NB4 (cell line): ENCODE results near the gene ZNF500.

Experiments
- DNase-seq: peaks from one replicate; pipeline ENCODE4 v3.0.0; 2010; ENCODE audit warnings: low read depth
- H3K4me3 ChIP-seq: one replicate; pipeline ENCODE4 v1.5.1; 2011; ENCODE audit warnings: mild to moderate bottlenecking, low read depth, low read length, moderate library complexity
- CTCF ChIP-seq: IDR thresholded peaks from one replicate; pipeline ENCODE4 v1.5.1; 2012; ENCODE audit warnings: low read depth, low read length
- MAX ChIP-seq: IDR thresholded peaks from 2 replicates; pipeline ENCODE4 v1.6.1; 2011; ENCODE audit warnings: low read depth, low read length
- MYC ChIP-seq: IDR thresholded peaks from 2 replicates; pipeline ENCODE4 v1.6.1; 2011; ENCODE audit warnings: low read depth, low read length
- POLR2A ChIP-seq: IDR thresholded peaks from 2 replicates; pipeline ENCODE4 v1.6.1; 2011; ENCODE audit warnings: mild to moderate bottlenecking; ENCODE audit not compliant: insufficient read length; ENCODE audit errors: extremely low read depth

The ZNF500 gene

GRCh38 chr16:4704491-4704890 is 62.5 kb downstream of the ZNF500 start:
- DNase-seq, result no peak
- TF ChIP-seq CTCF (no peak), POLR2A (no peak), MAX (no peak), MYC (no peak)
- no peak overlapping the region for H3K4me3 ChIP-seq

GRCh38 chr16:4703906-4704305 is 63.1 kb downstream of the ZNF500 start:
- no peak for TF ChIP-seq POLR2A

GRCh38 chr16:4702466-4702808 is 64.5 kb downstream of the ZNF500 start:
- no peak for DNase-seq
- TF ChIP-seq CTCF (no peak), MYC (no peak), POLR2A (no peak), MAX (no peak)
- H3K4me3 ChIP-seq, result no peak overlapping the region

More at GRCh38 chr16:4703906-4704305, 63.1 kb downstream of the ZNF500 start:
- no peak for DNase-seq
- H3K4me3 ChIP-seq, result no peak overlapping the region

- no peak for DNase-seq
- no peak overlapping the region for H3K4me3 ChIP-seq
- TF ChIP-seq POLR2A, result no peak
- TF ChIP-seq CTCF, result no peak
- no peak for TF ChIP-seq MYC
- no peak for TF ChIP-seq MAX
Observed at GRCh38 chr16:4701791-4702465, 65.0 kb downstream of the ZNF500 start.

- no peak for DNase-seq
- no peak overlapping the region for H3K4me3 ChIP-seq
- TF ChIP-seq MAX (no peak), MYC (no peak), CTCF (no peak), POLR2A (no peak)
Observed at GRCh38 chr16:4700997-4701743, 65.8 kb downstream of the ZNF500 start.

- no peak for DNase-seq
- no peak overlapping the region for H3K4me3 ChIP-seq
- TF ChIP-seq CTCF, result no peak
- TF ChIP-seq POLR2A, result no peak
- TF ChIP-seq MAX, result no peak
- no peak for TF ChIP-seq MYC
Observed at GRCh38 chr16:4700380-4700996, 66.5 kb downstream of the ZNF500 start.
